Measurements from ENCODE around the gene JAK1.
"Not testable (repeated sequence)": the region's sequence is repeated elsewhere in the genome, so short reads cannot be mapped to it uniquely, and the experiment has no call there.

Gene JAK1

DNA sequence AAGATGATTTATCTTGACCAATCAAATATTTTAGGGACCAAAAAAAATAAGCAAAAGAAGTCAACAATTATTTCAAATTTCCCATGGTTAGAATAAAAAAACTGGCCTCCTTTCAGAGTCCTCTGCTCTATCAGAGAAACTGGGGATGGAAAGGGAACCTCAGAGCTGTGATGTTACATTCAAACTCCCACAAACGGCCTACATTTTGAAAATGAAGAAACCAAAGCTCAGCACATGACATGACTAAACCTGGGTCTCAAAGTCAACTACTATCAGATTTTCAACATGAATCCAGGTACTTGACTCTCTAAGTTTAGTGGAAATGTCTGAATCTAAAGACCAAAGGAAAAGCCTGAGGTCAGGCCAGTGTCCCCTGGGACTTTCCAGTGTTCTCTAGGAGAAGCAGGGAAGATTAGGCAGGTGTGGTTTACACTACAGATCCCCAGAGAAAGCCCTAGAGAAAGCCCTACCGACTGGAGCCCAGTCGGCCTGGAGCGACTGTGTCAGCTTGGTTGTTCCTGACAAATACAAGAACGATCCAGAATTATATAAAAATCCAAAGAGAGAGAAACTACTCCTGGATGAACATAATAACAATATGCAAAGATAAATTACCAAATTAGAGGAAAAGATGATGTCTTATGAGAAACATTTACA lies 24.8 kb downstream of the JAK1 start:
- Histone ChIP-seq H3K4me3 (ENCODE audit: low read depth, low read length) (no peak overlapping the region), H3K9me3 (ENCODE audit: control insufficient read depth, insufficient read depth, low read length) (no peaks in the 10 kb centered on the region), H3K36me3 (ENCODE audit: control insufficient read depth, insufficient read depth, low read length) (no peaks in the 10 kb centered on the region), H3K27me3 (ENCODE audit: control insufficient read depth, insufficient read depth, low read length) (no peaks in the 10 kb centered on the region), H3K4me1 (ENCODE audit: control insufficient read depth, insufficient read depth, low read length) (no peaks in the 10 kb centered on the region), H3K9ac (ENCODE audit: low read depth, low read length) (no peak overlapping the region)

DNA sequence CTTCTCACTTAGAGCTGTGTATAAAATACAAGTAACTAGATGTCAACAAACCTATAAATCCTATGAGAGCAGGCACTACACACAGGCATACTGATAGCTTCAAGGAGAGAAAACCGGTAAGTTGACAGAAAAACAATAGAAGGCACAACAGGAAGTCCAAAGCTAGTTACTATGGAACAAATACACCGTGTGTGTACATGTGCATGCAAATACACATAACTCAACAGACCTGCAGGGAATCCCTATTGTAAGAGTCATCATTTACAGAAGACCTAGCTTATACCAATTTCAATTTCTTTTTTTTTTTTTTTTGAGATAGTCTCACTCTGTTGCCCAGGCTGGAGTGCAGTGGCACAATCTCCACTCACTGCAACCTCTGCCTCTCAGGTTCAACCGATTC lies 26.3 kb downstream of the JAK1 start:
- H3K4me1 ChIP-seq (ENCODE audit: control insufficient read depth, insufficient read depth, low read length) = no peaks in the 10 kb centered on the region

DNA sequence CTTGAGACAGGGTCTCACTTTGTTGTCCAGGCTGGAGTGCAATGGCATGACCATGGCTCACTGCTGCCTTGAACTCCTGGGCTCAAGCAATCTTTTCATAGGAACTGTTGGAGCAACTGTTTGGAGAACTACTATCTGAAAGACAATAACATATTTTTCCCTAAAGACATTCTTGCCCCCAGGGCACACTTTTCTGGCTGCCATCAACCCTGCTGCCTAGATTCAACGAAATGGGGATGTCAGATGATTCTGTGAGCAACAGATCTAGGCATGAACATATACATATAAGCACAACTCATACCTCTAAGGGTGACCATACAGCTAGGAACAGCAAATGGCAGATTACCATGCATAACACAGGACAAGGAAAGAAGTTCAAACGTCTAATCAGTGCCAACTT lies 27.4 kb downstream of the JAK1 start:
- Histone ChIP-seq H3K9ac (ENCODE audit: low read depth, low read length) (no peak overlapping the region), H3K4me3 (ENCODE audit: low read depth, low read length) (no peak overlapping the region), H3K27me3 (ENCODE audit: control insufficient read depth, insufficient read depth, low read length) (no peaks in the 10 kb centered on the region), H3K36me3 (ENCODE audit: control insufficient read depth, insufficient read depth, low read length) (no peaks in the 10 kb centered on the region), H3K4me1 (ENCODE audit: control insufficient read depth, insufficient read depth, low read length) (no peaks in the 10 kb centered on the region), H3K9me3 (ENCODE audit: control insufficient read depth, insufficient read depth, low read length) (no peaks in the 10 kb centered on the region)

More for the DNA sequence above, 26.3 kb downstream of the JAK1 start:
- H3K36me3 ChIP-seq (ENCODE audit: control insufficient read depth, insufficient read depth, low read length) = no peaks in the 10 kb centered on the region
- H3K9me3 ChIP-seq (ENCODE audit: control insufficient read depth, insufficient read depth, low read length) = no peaks in the 10 kb centered on the region
- no peak overlapping the region for H3K4me3 ChIP-seq (ENCODE audit: low read depth, low read length)
- H3K27me3 ChIP-seq (ENCODE audit: control insufficient read depth, insufficient read depth, low read length) = no peaks in the 10 kb centered on the region
- no peak overlapping the region for H3K9ac ChIP-seq (ENCODE audit: low read depth, low read length)

DNA sequence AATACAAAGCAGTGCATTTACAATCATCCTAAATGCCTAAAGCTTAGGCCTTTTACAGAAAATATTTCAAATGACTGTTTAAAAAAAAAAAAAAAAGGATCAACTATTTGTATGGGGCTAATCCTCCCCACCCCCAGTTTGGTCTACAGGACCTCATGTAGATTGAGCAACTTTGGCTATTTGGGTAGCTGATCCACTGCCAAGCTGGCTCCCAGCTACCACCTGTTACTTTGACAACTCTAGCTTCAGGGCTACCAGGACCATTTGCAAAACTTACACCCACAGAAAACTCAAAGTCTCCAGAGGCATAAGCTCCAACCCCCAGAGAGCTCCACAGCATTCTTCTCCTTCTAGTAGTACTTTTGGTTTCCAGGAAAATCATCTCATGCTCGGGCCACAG lies 29.4 kb downstream of the JAK1 start:
- Histone ChIP-seq H3K27me3 (ENCODE audit: control insufficient read depth, insufficient read depth, low read length) (no peaks in the 10 kb centered on the region), H3K4me1 (ENCODE audit: control insufficient read depth, insufficient read depth, low read length) (peaks cover 5% of the 10 kb centered on the region), H3K9ac (ENCODE audit: low read depth, low read length) (no peak overlapping the region), H3K36me3 (ENCODE audit: control insufficient read depth, insufficient read depth, low read length) (no peaks in the 10 kb centered on the region), H3K9me3 (ENCODE audit: control insufficient read depth, insufficient read depth, low read length) (no peaks in the 10 kb centered on the region), H3K4me3 (ENCODE audit: low read depth, low read length) (no peak overlapping the region)

DNA sequence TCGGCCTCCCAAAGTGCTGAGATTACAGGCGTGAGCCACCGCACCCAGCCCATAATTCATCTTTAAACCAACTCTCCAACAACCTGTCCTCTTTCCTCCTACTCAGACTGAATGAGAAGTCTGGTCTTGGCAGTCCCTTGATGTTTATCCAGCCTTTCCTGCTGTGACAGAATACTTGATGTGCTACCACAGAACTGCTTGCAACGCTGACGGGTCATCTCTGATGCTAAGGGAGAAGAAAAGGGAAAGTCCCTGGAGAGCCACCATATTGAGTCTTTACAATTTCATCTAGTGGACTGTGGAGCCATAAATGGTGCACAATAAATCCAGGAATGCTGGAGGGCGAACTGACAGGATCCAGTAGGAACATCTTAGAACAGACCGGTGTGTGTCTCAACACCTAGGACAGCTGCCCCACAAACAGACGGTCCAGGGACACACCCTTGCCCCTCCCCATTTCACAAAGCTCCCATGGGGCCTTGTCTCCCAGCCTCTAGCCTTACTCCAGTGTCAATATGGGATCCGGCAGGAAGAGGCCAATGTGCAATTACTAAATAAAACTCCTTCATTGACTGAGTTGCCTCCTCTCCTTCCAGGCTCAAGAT lies 30.7 kb downstream of the JAK1 start:
- Histone ChIP-seq H3K36me3 (ENCODE audit: control insufficient read depth, insufficient read depth, low read length) (no peaks in the 10 kb centered on the region), H3K27me3 (ENCODE audit: control insufficient read depth, insufficient read depth, low read length) (no peaks in the 10 kb centered on the region), H3K4me3 (ENCODE audit: low read depth, low read length) (no peak overlapping the region), H3K4me1 (ENCODE audit: control insufficient read depth, insufficient read depth, low read length) (peaks cover 5% of the 10 kb centered on the region), H3K9me3 (ENCODE audit: control insufficient read depth, insufficient read depth, low read length) (no peaks in the 10 kb centered on the region), H3K9ac (ENCODE audit: low read depth, low read length) (no peak overlapping the region)

DNA sequence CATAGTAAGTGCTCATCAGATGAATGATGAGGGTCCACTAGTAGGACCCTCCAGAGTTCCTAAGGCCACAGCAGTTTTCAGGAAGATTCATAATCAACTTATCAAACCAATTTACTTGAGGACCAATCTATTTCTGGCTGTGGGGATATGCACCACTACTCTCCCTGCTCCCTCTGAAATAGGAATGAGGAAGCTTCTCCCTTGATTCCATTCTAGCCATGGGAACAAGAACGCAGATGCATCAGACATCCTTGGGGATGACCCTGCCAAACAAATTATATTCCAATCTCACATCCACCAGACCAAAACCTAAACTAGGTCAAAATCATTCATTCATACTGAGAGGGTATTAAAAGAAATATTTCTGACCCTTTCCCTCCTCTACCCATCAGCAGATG lies 31.5 kb downstream of the JAK1 start:
- Histone ChIP-seq H3K4me1 (ENCODE audit: control insufficient read depth, insufficient read depth, low read length) (peaks cover 5% of the 10 kb centered on the region), H3K27me3 (ENCODE audit: control insufficient read depth, insufficient read depth, low read length) (no peaks in the 10 kb centered on the region), H3K9ac (ENCODE audit: low read depth, low read length) (no peak overlapping the region), H3K36me3 (ENCODE audit: control insufficient read depth, insufficient read depth, low read length) (no peaks in the 10 kb centered on the region), H3K9me3 (ENCODE audit: control insufficient read depth, insufficient read depth, low read length) (no peaks in the 10 kb centered on the region), H3K4me3 (ENCODE audit: low read depth, low read length) (no peak overlapping the region)

DNA sequence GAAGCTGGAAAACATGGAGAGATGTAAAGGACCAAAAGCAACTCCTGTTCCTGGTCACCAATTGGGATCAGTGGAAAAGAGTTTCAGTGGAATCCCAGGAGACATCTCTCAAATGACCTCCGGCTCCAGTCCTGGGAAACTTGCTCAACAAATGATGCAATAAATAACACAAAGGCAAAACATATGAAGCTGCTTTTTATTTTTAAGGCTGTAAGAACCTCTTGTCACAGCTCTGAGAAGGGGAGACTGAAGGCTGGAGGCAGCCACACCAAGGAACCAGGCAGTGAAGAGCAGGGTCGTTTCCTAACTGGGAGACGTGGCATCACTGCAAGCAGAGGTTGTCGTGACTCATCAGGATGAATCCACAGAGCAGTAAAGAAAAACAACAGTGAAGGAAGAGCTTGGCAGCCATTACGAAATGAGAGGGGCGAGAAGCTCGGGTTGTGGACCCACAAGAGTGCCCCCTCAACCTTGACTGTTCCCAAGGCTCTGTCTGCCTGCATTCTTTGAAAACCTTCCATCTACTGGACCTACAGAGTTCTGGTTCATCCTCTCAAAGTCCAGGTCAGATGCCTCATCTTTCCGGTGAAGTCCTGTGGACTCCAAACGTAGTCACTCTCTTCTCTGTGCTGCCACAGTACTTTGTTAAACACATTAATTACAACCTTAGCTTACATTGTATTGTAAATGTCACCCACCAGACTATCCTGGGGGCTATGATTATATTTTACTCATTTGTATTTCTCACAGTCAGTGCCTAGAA lies 32.1 kb downstream of the JAK1 start:
- Histone ChIP-seq H3K9me3 (ENCODE audit: control insufficient read depth, insufficient read depth, low read length) (no peaks in the 10 kb centered on the region), H3K4me1 (ENCODE audit: control insufficient read depth, insufficient read depth, low read length) (peaks cover 5% of the 10 kb centered on the region), H3K4me3 (ENCODE audit: low read depth, low read length) (no peak overlapping the region), H3K9ac (ENCODE audit: low read depth, low read length) (no peak overlapping the region), H3K36me3 (ENCODE audit: control insufficient read depth, insufficient read depth, low read length) (no peaks in the 10 kb centered on the region), H3K27me3 (ENCODE audit: control insufficient read depth, insufficient read depth, low read length) (no peaks in the 10 kb centered on the region)

DNA sequence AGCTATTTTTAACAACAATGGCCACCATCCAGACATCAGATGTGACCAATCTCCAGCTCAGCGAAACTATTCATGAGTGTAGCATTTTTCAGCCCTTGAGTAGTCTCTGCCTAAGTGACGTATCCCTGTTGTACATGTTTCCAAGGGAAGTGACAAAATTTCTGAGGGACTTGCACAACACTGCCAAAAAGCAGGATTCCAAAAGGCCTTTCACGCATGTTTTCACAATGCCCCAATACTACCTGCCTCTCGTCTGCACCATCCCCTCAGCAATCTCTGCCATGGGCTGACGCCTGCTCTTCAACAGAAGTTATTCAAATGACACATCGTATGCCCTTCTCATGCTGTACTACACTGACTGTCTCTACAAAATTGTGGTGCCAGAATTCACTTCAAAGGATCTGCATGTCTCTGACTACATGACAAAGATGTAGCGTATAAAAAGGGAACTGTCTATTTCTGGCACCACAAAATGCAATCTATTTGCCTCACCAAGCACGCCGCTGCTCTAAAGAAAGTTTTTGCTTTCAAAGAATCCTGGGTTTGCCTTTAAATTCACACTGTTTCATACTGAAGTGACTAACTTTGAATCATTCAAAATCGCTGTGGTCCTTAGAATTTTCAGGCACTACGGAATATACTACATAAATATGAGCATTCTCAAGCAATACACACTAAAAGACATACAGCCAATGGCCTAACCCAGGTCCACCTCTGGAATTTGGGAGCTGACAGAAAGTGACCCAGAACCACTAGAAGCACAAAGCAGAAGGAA lies 32.9 kb downstream of the JAK1 start:
- no peak overlapping the region for H3K4me3 ChIP-seq (ENCODE audit: low read depth, low read length)
- no peak overlapping the region for H3K9ac ChIP-seq (ENCODE audit: low read depth, low read length)
- peaks cover 5% of the 10 kb centered on the region for H3K4me1 ChIP-seq (ENCODE audit: control insufficient read depth, insufficient read depth, low read length)

DNA sequence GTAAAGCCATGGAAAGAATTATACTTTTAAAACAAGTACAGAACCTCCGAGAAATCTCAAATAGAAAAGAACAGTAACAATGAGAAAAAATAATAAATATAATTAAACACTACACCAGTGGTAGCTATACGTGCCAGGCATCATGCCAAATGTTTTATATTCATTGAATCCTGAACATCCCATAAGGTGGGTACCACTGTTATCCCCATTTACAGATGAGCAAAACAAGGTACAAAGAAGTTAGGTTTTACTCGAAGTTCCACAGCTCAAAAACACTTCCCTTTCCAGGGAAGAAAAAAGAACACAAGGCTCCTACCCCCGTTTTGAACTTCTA lies 33.4 kb downstream of the JAK1 start:
- Histone ChIP-seq H3K36me3 (ENCODE audit: control insufficient read depth, insufficient read depth, low read length) (no peaks in the 10 kb centered on the region), H3K4me1 (ENCODE audit: control insufficient read depth, insufficient read depth, low read length) (peaks cover 5% of the 10 kb centered on the region), H3K9ac (ENCODE audit: low read depth, low read length) (no peak overlapping the region), H3K4me3 (ENCODE audit: low read depth, low read length) (no peak overlapping the region), H3K9me3 (ENCODE audit: control insufficient read depth, insufficient read depth, low read length) (no peaks in the 10 kb centered on the region), H3K27me3 (ENCODE audit: control insufficient read depth, insufficient read depth, low read length) (no peaks in the 10 kb centered on the region)

More for the DNA sequence above, 32.9 kb downstream of the JAK1 start:
- Histone ChIP-seq H3K27me3 (ENCODE audit: control insufficient read depth, insufficient read depth, low read length) (no peaks in the 10 kb centered on the region), H3K9me3 (ENCODE audit: control insufficient read depth, insufficient read depth, low read length) (no peaks in the 10 kb centered on the region), H3K36me3 (ENCODE audit: control insufficient read depth, insufficient read depth, low read length) (no peaks in the 10 kb centered on the region)

DNA sequence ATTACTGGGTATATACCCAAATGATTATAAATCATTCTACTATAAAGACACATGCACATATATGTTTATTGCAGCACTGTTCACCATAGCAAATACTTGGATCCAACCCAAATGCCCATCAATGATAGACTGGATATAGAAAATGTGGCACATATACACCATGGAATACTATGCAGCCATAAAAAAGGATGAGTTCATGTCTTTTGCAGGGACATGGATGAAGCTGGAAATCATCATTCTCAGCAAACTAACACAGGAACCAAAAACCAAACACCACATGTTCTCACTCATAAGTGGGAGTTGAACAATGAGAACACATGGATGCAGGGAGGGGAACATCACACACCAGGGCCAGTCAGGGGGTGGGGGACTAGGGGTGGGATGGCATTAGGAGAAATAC lies 35.7 kb downstream of the JAK1 start:
- H3K36me3 ChIP-seq (ENCODE audit: control insufficient read depth, insufficient read depth, low read length); H3K9ac ChIP-seq (ENCODE audit: low read depth, low read length); H3K4me3 ChIP-seq (ENCODE audit: low read depth, low read length); H3K27me3 ChIP-seq (ENCODE audit: control insufficient read depth, insufficient read depth, low read length); H3K9me3 ChIP-seq (ENCODE audit: control insufficient read depth, insufficient read depth, low read length): not testable (repeated sequence)
- H3K4me1 ChIP-seq (ENCODE audit: control insufficient read depth, insufficient read depth, low read length) = peaks cover 12% of the 10 kb centered on the region

DNA sequence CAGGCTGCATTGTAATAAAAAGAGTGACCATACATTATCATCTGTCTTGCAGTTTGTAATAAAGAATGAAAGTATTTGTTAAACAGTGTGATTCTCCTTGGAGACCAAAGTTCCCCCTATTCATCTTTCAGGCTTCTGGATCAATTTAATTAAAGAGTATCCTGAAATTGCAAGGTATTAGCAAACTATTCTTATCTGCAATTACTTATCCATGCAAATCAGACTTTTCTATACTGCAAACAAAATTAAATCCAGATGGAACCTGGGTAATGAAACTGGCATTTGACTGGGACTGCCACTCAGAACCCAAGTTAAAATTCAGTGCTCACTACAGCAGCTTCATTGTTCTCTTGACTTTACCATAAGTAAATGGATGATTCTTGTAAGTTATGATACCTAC lies 37.1 kb downstream of the JAK1 start:
- Histone ChIP-seq H3K4me1 (ENCODE audit: control insufficient read depth, insufficient read depth, low read length) (peaks cover 12% of the 10 kb centered on the region), H3K9me3 (ENCODE audit: control insufficient read depth, insufficient read depth, low read length) (no peaks in the 10 kb centered on the region), H3K9ac (ENCODE audit: low read depth, low read length) (no peak overlapping the region), H3K36me3 (ENCODE audit: control insufficient read depth, insufficient read depth, low read length) (no peaks in the 10 kb centered on the region), H3K4me3 (ENCODE audit: low read depth, low read length) (no peak overlapping the region), H3K27me3 (ENCODE audit: control insufficient read depth, insufficient read depth, low read length) (no peaks in the 10 kb centered on the region)

Measured in iPS-15b (cell line).